CD4-positive, CD25-positive, alpha-beta regulatory T cell (primary cell): ENCODE measurements around the gene STX8. TPM values are rescaled to one million over a fixed set of nuclear protein-coding genes. Genes with fewer than 3 reads are reported as not detected.
"Not testable (repeated sequence)": the region's sequence is repeated elsewhere in the genome, so short reads cannot be mapped to it uniquely, and the experiment has no call there.

Source experiments
- ATAC-seq, 2 donors: fragments of 150-1000 bp; cut with Tn5 transposase; one replicate each; pipeline ENCODE4 v1.10.0; 2021; ENCODE audit warnings: low read depth in 2 of 2, moderate number of reproducible peaks in 2 of 2, moderate library complexity in 1 of 2
- DNase-seq, 3 donors: peaks; one replicate each; pipeline versions ENCODE4 v3.0.0 to v3.0.0-alpha.2; 2012 to 2022; ENCODE audit warnings: mixed read lengths in 1 of 3
- H3K27ac ChIP-seq: one replicate; pipeline ENCODE4 v1.7.0; 2013; ENCODE audit warnings: mild to moderate bottlenecking, low read length; ENCODE audit not compliant: insufficient read depth, poor library complexity, severe bottlenecking
- H3K27me3 ChIP-seq: one replicate; pipeline ENCODE4 v1.7.0; 2013; ENCODE audit warnings: low read length; ENCODE audit not compliant: control insufficient read depth, insufficient read depth
- H3K36me3 ChIP-seq: one replicate; pipeline ENCODE4 v1.7.0; 2013; ENCODE audit warnings: mild to moderate bottlenecking, low read length, moderate library complexity; ENCODE audit not compliant: control insufficient read depth, insufficient read depth
- H3K4me1 ChIP-seq: 2 replicates; pipeline ENCODE4 v1.7.0; 2013; ENCODE audit warnings: mild to moderate bottlenecking, low read length; ENCODE audit not compliant: insufficient read depth, control insufficient read depth, poor library complexity, severe bottlenecking
- H3K4me3 ChIP-seq: one replicate; pipeline ENCODE4 v1.7.0; 2013; ENCODE audit warnings: low read depth, mild to moderate bottlenecking, low read length, moderate library complexity
- H3K9me3 ChIP-seq, 2 experiments: 1 replicate in 1 of 2; 2 replicates in 1 of 2; pipeline ENCODE4 v1.7.0; 2013; ENCODE audit warnings: low read length in 2 of 2, mild to moderate bottlenecking in 1 of 2, moderate library complexity in 1 of 2; ENCODE audit not compliant: control insufficient read depth in 2 of 2
- H3K27ac Mint-ChIP-seq, 3 donors: one replicate each; pipeline ENCODE4 v1.8.0; 2020 to 2022; ENCODE audit warnings: mild to moderate bottlenecking in 3 of 3, mixed read lengths in 3 of 3, moderate library complexity in 2 of 3
- H3K27me3 Mint-ChIP-seq: one replicate; pipeline ENCODE4 v1.8.0; 2022; ENCODE audit warnings: mild to moderate bottlenecking, mixed read lengths
- H3K36me3 Mint-ChIP-seq: one replicate; pipeline ENCODE4 v1.8.0; 2020; ENCODE audit warnings: mixed read lengths
- H3K4me1 Mint-ChIP-seq, 4 donors: one replicate each; pipeline ENCODE4 v1.8.0; 2020 to 2022; ENCODE audit warnings: mixed read lengths in 4 of 4, mild to moderate bottlenecking in 1 of 4
- H3K4me3 Mint-ChIP-seq, 4 donors: one replicate each; pipeline ENCODE4 v1.8.0; 2020 to 2022; ENCODE audit warnings: mild to moderate bottlenecking in 4 of 4, mixed read lengths in 4 of 4, moderate library complexity in 3 of 4
- H3K9me3 Mint-ChIP-seq, 7 donors: one replicate each; pipeline ENCODE4 v1.8.0; 2020 to 2022; ENCODE audit warnings: mixed read lengths in 7 of 7, mild to moderate bottlenecking in 3 of 7, moderate library complexity in 2 of 7
- polyA plus RNA-seq, 4 donors: library from polyadenylated mRNA; unstranded; fragments of 300-500 nt; fragmentation: Illumina TruSeq; gene quantifications; one replicate each; pipeline ENCODE4 v1.2.3, GENCODE V29; 2021
- total RNA-seq: library from RNA; stranded (reverse); gene quantifications from one replicate; pipeline ENCODE4 v1.2.3, GENCODE V29; 2022

Gene STX8
- total and polyA plus RNA-seq, 5 donors from 2014 or later = 83.7 to 214 (median 170) TPM

DNA sequence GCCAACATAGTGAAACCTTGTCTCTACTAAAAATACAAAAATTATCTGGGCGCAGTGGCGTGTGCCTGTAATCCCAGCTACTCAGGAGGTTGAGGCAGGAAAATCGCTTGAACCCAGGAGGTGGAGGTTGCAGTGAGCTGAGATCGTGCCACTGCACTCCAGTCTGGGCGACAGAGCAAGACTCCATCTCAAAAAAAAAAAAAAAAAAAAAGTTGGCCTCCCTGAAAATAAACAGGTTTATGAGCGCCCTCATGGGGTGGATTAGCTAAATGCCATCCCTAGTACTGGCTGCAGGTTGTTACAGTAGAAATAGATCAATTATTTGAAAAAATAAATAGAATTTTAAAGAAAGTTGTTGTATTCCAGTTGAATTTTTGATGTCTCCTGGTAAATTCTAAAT, 20.9 kb downstream of the STX8 start:
- not testable (repeated sequence) for H3K4me3 Mint-ChIP-seq, H3K4me1 ChIP-seq, H3K27me3 ChIP-seq, H3K4me3 ChIP-seq, H3K27ac Mint-ChIP-seq, H3K27ac ChIP-seq, H3K9me3 Mint-ChIP-seq, ATAC-seq, H3K9me3 ChIP-seq, H3K27me3 Mint-ChIP-seq
- DNase-seq = peak in 2 of 3 donors; percentile 39 to 65
- peaks cover 16% of the 10 kb centered on the region for H3K36me3 ChIP-seq
- H3K36me3 Mint-ChIP-seq = peaks cover 13% of the 10 kb centered on the region
- H3K4me1 Mint-ChIP-seq = peaks cover 3 to 10% (median 5%) of the 10 kb centered on the region in 4 donors

GRCh38 chr17:9553596-9553995, 22.0 kb downstream of the STX8 start:
- Mint-ChIP-seq H3K36me3 (peaks cover 13% of the 10 kb centered on the region), H3K9me3 (no peaks in the 10 kb centered on the region), H3K27me3 (no peaks in the 10 kb centered on the region), H3K4me3 (no peak overlapping the region), H3K4me1 (peaks cover 0 to 11% (median 3%) of the 10 kb centered on the region in 4 donors), H3K27ac (no peak overlapping the region)
- peaks cover 16% of the 10 kb centered on the region for H3K36me3 ChIP-seq
- no peak overlapping the region for H3K27ac ChIP-seq
- DNase-seq = no peak
- ATAC-seq = no peak
- H3K4me3 ChIP-seq = no peak overlapping the region
- no peaks in the 10 kb centered on the region for H3K9me3 ChIP-seq
- no peaks in the 10 kb centered on the region for H3K27me3 ChIP-seq
- no peaks in the 10 kb centered on the region for H3K4me1 ChIP-seq

DNA sequence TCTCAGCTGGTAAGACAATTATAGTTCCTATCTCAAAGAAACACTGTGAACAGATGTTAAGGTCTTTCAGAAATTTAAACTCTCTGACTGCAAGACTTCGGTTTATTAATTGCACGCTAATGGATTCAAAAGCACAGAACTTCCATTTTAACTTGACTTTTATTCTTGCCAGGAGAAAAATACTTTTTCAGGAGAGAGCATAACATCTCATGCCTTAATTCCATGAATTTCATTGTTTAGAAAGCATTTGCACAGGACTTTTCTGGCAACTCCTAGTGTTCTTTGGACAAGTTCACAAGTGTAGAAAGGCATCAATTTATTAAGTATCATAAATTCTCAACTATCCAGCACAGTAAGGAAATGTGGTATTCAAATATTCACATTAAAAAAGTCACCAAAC, 22.4 kb downstream of the STX8 start:
- Histone ChIP-seq H3K4me1 (no peaks in the 10 kb centered on the region), H3K27ac (no peak overlapping the region), H3K4me3 (no peak overlapping the region), H3K9me3 (no peaks in the 10 kb centered on the region), H3K27me3 (no peaks in the 10 kb centered on the region), H3K36me3 (peaks cover 16% of the 10 kb centered on the region)
- ATAC-seq (no peak), DNase-seq (no peak)
- no peaks in the 10 kb centered on the region for H3K9me3 Mint-ChIP-seq
- H3K27ac Mint-ChIP-seq = no peak overlapping the region
- no peak overlapping the region for H3K4me3 Mint-ChIP-seq
- H3K36me3 Mint-ChIP-seq = peaks cover 12% of the 10 kb centered on the region
- H3K27me3 Mint-ChIP-seq = no peaks in the 10 kb centered on the region
- H3K4me1 Mint-ChIP-seq = peaks cover 0 to 13% (median 3%) of the 10 kb centered on the region in 4 donors

- peaks cover 14% of the 10 kb centered on the region for H3K36me3 ChIP-seq
- H3K4me3 Mint-ChIP-seq = no peak overlapping the region
- DNase-seq (no peak), ATAC-seq (no peak)
- no peak overlapping the region for H3K27ac ChIP-seq
- no peaks in the 10 kb centered on the region for H3K27me3 ChIP-seq
- no peak overlapping the region for H3K27ac Mint-ChIP-seq
- H3K9me3 ChIP-seq = no peaks in the 10 kb centered on the region
- peaks cover 0 to 10% (median 3%) of the 10 kb centered on the region in 4 donors for H3K4me1 Mint-ChIP-seq
- H3K36me3 Mint-ChIP-seq = peaks cover 22% of the 10 kb centered on the region
- H3K4me3 ChIP-seq = no peak overlapping the region
- no peaks in the 10 kb centered on the region for H3K27me3 Mint-ChIP-seq
- H3K9me3 Mint-ChIP-seq = no peaks in the 10 kb centered on the region
- no peaks in the 10 kb centered on the region for H3K4me1 ChIP-seq
Observed at GRCh38 chr17:9549215-9549614, 26.4 kb downstream of the STX8 start.

GRCh38 chr17:9544221-9544620, 31.4 kb downstream of the STX8 start:
- Mint-ChIP-seq H3K9me3 (no peaks in the 10 kb centered on the region), H3K36me3 (peaks cover 49% of the 10 kb centered on the region), H3K4me1 (peaks cover 2 to 6% (median 4%) of the 10 kb centered on the region in 4 donors), H3K27ac (no peak overlapping the region), H3K4me3 (no peak overlapping the region), H3K27me3 (no peaks in the 10 kb centered on the region)
- ATAC-seq (no peak), DNase-seq (no peak)
- H3K27ac ChIP-seq = no peak overlapping the region
- H3K9me3 ChIP-seq = no peaks in the 10 kb centered on the region
- peaks cover 11% of the 10 kb centered on the region for H3K36me3 ChIP-seq
- no peaks in the 10 kb centered on the region for H3K4me1 ChIP-seq
- no peaks in the 10 kb centered on the region for H3K27me3 ChIP-seq
- H3K4me3 ChIP-seq = no peak overlapping the region

GRCh38 chr17:9541718-9542117, 33.9 kb downstream of the STX8 start:
- Mint-ChIP-seq H3K4me3 (no peak overlapping the region), H3K27ac (peak overlapping the region in 1 of 3 donors; percentile 66), H3K27me3 (no peaks in the 10 kb centered on the region), H3K36me3 (peaks cover 52% of the 10 kb centered on the region), H3K9me3 (no peaks in the 10 kb centered on the region), H3K4me1 (peaks cover 0 to 6% (median 2%) of the 10 kb centered on the region in 4 donors)
- ATAC-seq (no peak), DNase-seq (no peak)
- Histone ChIP-seq H3K4me3 (no peak overlapping the region), H3K36me3 (peaks cover 16% of the 10 kb centered on the region), H3K9me3 (no peaks in the 10 kb centered on the region), H3K27me3 (no peaks in the 10 kb centered on the region), H3K4me1 (no peaks in the 10 kb centered on the region), H3K27ac (no peak overlapping the region)

DNA sequence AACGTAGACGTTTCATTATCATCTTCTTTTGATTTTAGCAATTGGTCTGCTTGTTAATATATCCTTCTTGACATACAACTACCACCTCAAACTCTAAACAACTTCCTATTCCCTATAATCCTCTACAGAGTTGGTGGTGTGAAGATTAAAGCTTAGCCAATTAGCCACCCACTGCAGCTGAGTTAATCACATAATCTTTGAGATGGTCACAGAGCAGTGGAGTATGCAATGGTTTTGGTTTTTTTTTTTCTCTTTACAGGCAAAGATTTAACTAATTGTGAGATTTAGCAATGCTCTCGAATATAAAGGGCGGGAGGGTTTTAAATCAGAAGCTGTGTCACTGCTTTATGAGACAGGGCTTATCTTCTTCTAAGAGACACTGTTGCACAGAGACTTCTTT, 37.0 kb downstream of the STX8 start:
- H3K4me1 ChIP-seq = no peaks in the 10 kb centered on the region
- no peak overlapping the region for H3K27ac ChIP-seq
- H3K4me3 ChIP-seq = no peak overlapping the region
- H3K9me3 Mint-ChIP-seq = no peaks in the 10 kb centered on the region
- DNase-seq = no peak
- H3K27ac Mint-ChIP-seq = peak overlapping the region in 1 of 3 donors; percentile 49
- peaks cover 14% of the 10 kb centered on the region for H3K36me3 ChIP-seq
- no peaks in the 10 kb centered on the region for H3K27me3 Mint-ChIP-seq
- peaks cover 34% of the 10 kb centered on the region for H3K36me3 Mint-ChIP-seq
- no peak overlapping the region for H3K4me3 Mint-ChIP-seq
- ATAC-seq = no peak
- H3K4me1 Mint-ChIP-seq = peaks cover 0 to 5% (median 3%) of the 10 kb centered on the region in 4 donors
- H3K9me3 ChIP-seq = no peaks in the 10 kb centered on the region
- no peaks in the 10 kb centered on the region for H3K27me3 ChIP-seq

GRCh38 chr17:9537177-9537776, 38.3 kb downstream of the STX8 start:
- Histone ChIP-seq H3K9me3 (no peaks in the 10 kb centered on the region), H3K4me1 (no peaks in the 10 kb centered on the region), H3K27ac (no peak overlapping the region), H3K27me3 (no peaks in the 10 kb centered on the region), H3K36me3 (peaks cover 14% of the 10 kb centered on the region), H3K4me3 (no peak overlapping the region)
- no peak for DNase-seq
- no peaks in the 10 kb centered on the region for H3K9me3 Mint-ChIP-seq
- no peak overlapping the region for H3K4me3 Mint-ChIP-seq
- peaks cover 0 to 5% (median 3%) of the 10 kb centered on the region in 4 donors for H3K4me1 Mint-ChIP-seq
- H3K36me3 Mint-ChIP-seq = peaks cover 25% of the 10 kb centered on the region
- no peaks in the 10 kb centered on the region for H3K27me3 Mint-ChIP-seq
- no peak for ATAC-seq
- H3K27ac Mint-ChIP-seq = no peak overlapping the region
